Left ventricle myocardium inferior (tissue), 1 donor: ENCODE data around the gene ALDH1B1. TPM values are rescaled to one million over a fixed set of nuclear protein-coding genes. Genes with fewer than 3 reads are reported as not detected.

Experiments used
- DNase-seq: peaks from one replicate; pipeline ENCODE4 v3.0.0-alpha.2; 2020
- H3K27ac ChIP-seq: fragments of 200-600 bp; replicated peaks from 2 replicates; pipeline ENCODE4 v1.8.0; 2021
- H3K27me3 ChIP-seq: fragments of 200-600 bp; 2 replicates; pipeline ENCODE4 v1.8.0; 2021; ENCODE audit warnings: low read depth
- H3K36me3 ChIP-seq: fragments of 200-600 bp; 2 replicates; pipeline ENCODE4 v1.8.0; 2021
- H3K4me1 ChIP-seq: fragments of 200-600 bp; 2 replicates; pipeline ENCODE4 v1.8.0; 2021
- H3K4me3 ChIP-seq: fragments of 200-600 bp; 2 replicates; pipeline ENCODE4 v1.8.0; 2021; ENCODE audit warnings: mild to moderate bottlenecking, moderate library complexity
- H3K9me3 ChIP-seq: fragments of 200-600 bp; replicated peaks from 2 replicates; pipeline ENCODE4 v1.8.0; 2021
- CTCF ChIP-seq: fragments of 200-600 bp; IDR thresholded peaks from 2 replicates; pipeline ENCODE4 v1.8.0; 2021; ENCODE audit warnings: antibody characterized with exemption, mild to moderate bottlenecking, borderline replicate concordance
- intact Hi-C: fragments of 100-400 bp; cut with micrococcal nuclease; formaldehyde crosslinking; loops from one replicate; pipeline ENCODE4 v1.11.0; 2022
- total RNA-seq: library from RNA; stranded (reverse); fragmentation: NEBNext Ultra II Directional; extraction: Animal tissue kit (Norgen Biotek cat#: 25700); gene quantifications from one replicate; pipeline ENCODE4 v1.2.1, GENCODE V29; 2021
- donor health status: DM: no; HTN: yes; CAD: no; lungs with severe emphysema.

The ALDH1B1 gene
- total RNA-seq, 1 donor from 2014 or later = 21.6 TPM

DNA sequence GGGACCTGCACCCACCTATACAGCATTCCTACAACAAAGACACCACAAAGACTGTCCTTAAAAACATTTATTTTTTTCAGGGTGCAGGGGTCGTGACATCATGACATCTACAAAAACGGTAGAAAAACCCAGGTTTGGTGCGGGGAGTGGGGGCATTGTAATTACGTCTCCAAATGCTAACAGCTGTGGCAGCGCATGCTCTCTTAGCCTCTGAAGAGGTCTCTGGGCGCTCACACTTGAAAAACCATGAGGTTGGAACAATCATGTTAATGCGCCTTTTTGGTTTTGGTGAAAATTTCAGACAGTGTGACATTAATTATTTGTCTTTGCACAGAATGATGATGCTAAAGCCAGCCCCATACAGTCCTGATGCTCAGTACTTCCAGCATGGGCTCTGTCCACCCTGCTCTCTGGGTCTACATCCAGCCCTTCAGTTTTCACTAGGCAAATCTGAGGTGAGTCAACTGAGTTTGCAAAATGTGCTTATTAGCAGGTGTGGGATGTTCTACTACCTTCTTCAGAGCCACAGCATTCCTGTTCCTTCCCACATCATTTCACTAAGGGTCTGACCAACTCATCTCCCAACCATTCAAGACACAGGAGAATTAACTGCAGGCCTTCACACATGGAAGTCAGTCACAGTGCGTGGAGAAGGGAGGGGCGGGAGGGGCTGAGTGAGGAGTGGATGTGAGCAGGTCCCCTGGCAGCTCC lies 14.1 kb downstream of the ALDH1B1 start:
- no peaks in the 10 kb centered on the region for H3K9me3 ChIP-seq
- no peak for TF ChIP-seq CTCF
- no peak overlapping the region for H3K27ac ChIP-seq
- H3K36me3 ChIP-seq = no peaks in the 10 kb centered on the region
- no peaks in the 10 kb centered on the region for H3K4me1 ChIP-seq
- no peak for DNase-seq
- H3K4me3 ChIP-seq = no peak overlapping the region
- intact Hi-C loops = no loop called here
- H3K27me3 ChIP-seq = peaks cover 67% of the 10 kb centered on the region

DNA sequence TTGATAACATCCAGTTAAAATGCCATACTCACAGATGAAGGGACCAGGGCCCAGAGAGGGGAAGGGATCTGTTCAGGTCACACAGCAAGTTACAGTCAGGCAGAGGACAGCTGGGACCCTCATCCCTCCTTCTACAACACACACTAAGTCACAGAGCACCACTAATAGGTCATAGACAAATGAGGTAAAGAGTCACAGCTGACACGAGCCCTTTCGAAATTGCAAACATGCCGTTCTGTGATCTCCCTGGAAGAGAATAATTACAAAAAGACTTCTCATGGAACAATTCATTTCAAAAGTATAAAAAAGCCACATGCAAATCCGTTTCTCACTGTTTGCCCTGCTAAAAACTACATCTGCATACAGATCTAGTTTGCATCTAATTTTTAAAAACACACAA lies 16.2 kb downstream of the ALDH1B1 start:
- Histone ChIP-seq H3K9me3 (no peaks in the 10 kb centered on the region), H3K4me1 (no peaks in the 10 kb centered on the region), H3K4me3 (no peak overlapping the region), H3K36me3 (no peaks in the 10 kb centered on the region), H3K27me3 (peaks cover 67% of the 10 kb centered on the region), H3K27ac (no peak overlapping the region)
- intact Hi-C loops = no loop called here
- no peak for TF ChIP-seq CTCF
- DNase-seq = no peak

DNA sequence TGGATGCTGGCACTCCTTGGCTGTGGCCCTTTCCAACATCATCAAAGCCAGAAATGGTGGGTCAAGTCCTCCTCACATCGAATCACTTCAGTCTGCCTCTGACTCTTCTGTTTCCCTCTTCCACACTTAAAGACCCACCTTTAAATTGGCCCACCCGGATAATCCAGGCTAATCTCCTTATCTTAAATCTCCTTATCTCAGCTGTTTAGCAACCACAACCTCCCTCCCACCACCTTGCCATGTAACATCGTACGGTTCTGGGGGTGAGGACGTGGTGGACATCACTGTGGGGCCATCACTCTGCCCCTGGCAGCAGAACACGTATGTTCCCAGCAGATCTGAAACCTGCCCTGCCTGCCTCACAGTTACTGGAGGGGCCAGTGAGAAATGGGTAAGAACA lies 20.2 kb downstream of the ALDH1B1 start:
- Histone ChIP-seq H3K27me3 (peaks cover 60% of the 10 kb centered on the region), H3K27ac (no peak overlapping the region), H3K36me3 (no peaks in the 10 kb centered on the region), H3K4me3 (no peak overlapping the region), H3K9me3 (no peaks in the 10 kb centered on the region), H3K4me1 (no peaks in the 10 kb centered on the region)
- DNase-seq = no peak
- TF ChIP-seq CTCF = no peak
- intact Hi-C loops = no loop called here

DNA sequence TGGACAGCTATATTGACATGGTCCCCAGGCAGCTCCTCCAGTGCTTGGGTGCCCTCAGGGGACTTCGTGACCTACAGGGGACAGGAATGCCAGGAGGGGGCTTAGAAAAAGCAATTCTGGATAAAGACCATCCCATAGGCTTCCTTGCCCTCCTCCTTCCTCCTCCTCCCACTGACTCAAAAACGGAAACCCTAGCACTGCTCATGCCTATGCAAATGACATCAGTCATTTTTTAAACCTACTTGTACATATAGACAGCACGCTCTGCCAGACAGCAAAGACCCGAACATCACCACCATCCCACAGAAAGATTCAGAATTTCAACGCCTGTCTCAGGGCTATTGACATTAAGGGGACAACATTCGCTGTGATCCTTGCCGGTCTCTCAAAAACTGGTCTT lies 20.8 kb downstream of the ALDH1B1 start:
- intact Hi-C loops = no loop called here
- peaks cover 56% of the 10 kb centered on the region for H3K27me3 ChIP-seq
- H3K4me1 ChIP-seq = no peaks in the 10 kb centered on the region
- H3K4me3 ChIP-seq = no peak overlapping the region
- no peaks in the 10 kb centered on the region for H3K9me3 ChIP-seq
- no peak for TF ChIP-seq CTCF
- no peak overlapping the region for H3K27ac ChIP-seq
- no peak for DNase-seq
- no peaks in the 10 kb centered on the region for H3K36me3 ChIP-seq

DNA sequence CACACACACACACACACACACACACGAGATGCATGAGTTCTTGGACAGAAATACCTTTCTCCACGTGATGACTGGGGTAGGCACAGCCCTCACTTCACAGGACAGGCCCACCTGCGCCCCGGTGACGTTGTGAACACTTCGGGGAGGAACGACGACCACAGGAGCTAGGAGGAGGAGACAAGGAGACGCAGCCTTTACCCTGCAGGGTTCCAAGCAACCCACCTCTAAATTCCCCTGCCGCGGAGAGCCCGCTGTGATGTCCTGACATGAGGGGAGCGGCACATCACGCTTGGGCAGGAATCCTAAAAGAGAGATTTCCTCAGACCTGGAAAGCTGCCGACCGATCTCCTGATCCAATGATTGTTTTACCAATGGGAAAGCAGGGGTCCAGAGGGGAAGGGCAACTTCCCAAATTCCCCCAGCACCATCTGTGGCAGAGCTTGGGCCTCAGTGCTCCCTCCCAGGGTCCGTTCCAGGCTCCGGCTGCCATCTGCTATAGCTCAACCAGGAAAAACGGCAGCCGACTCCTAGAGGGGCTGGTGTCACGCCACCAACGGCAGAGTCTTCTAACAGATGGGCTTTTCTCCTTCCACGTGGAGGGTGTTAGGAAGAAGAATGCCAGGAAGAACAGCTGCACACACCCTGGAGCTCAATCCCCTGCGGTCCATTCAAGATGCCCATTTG lies 21.7 kb downstream of the ALDH1B1 start:
- no peaks in the 10 kb centered on the region for H3K4me1 ChIP-seq
- H3K36me3 ChIP-seq = no peaks in the 10 kb centered on the region
- intact Hi-C loops = no loop called here
- H3K27me3 ChIP-seq = peaks cover 56% of the 10 kb centered on the region
- H3K27ac ChIP-seq = no peak overlapping the region
- H3K4me3 ChIP-seq = no peak overlapping the region
- DNase-seq = no peak
- H3K9me3 ChIP-seq = no peaks in the 10 kb centered on the region
- TF ChIP-seq CTCF = no peak
